Stomach (tissue), 9 donors: Measurements from ENCODE around the gene ELOA. TPM values are rescaled to one million over a fixed set of nuclear protein-coding genes. Genes with fewer than 3 reads are reported as not detected.

ENCODE experiments used
- DNase-seq, 2 donors: peaks; one replicate each; pipeline versions ENCODE4 v3.0.0 to v3.0.0-alpha.2; 2013 to 2019
- H3K27ac ChIP-seq, 5 donors: fragments of 200-600 bp in 4 of 5; sonication (generic) in 4 of 5; one replicate each; pipeline ENCODE4 v1.5.1; 2013 to 2019; ENCODE audit warnings: mild to moderate bottlenecking in 1 of 5, moderate library complexity in 1 of 5
- H3K27me3 ChIP-seq, 3 donors: fragments of 200-600 bp; sonication (generic); one replicate each; pipeline ENCODE4 v1.5.1; 2017 to 2019; ENCODE audit warnings: mixed run types in 1 of 3
- H3K36me3 ChIP-seq, 4 donors: fragments of 200-600 bp; sonication (generic); 1 replicate in 3 of 4; 2 replicates in 1 of 4; pipeline ENCODE4 v1.5.1; 2016 to 2019
- H3K4me1 ChIP-seq, 4 donors: fragments of 200-600 bp; sonication (generic); one replicate each; pipeline ENCODE4 v1.5.1; 2016 to 2019
- H3K4me3 ChIP-seq, 4 donors: fragments of 200-600 bp; sonication (generic) in 3 of 4; one replicate each; pipeline ENCODE4 v1.5.1; 2016 to 2019; ENCODE audit warnings: mild to moderate bottlenecking in 1 of 4
- H3K9me3 ChIP-seq, 4 donors: fragments of 200-600 bp; sonication (generic); one replicate each; pipeline ENCODE4 v1.5.1; 2016 to 2019
- EP300 ChIP-seq: sonication (generic); formaldehyde crosslinking; IDR thresholded peaks from one replicate; pipeline ENCODE4 v1.6.1; 2017; ENCODE audit warnings: antibody characterized with exemption
- POLR2A ChIP-seq, 4 donors: fragments of 450-650 bp; IDR thresholded peaks; one replicate each; pipeline ENCODE4 v1.6.1; 2016; ENCODE audit warnings: antibody characterized with exemption in 4 of 4, control low read depth in 2 of 4, mild to moderate bottlenecking in 1 of 4, moderate library complexity in 1 of 4
- POLR2AphosphoS5 ChIP-seq, 3 donors: sonication (generic); formaldehyde crosslinking; IDR thresholded peaks; one replicate each; pipeline ENCODE4 v1.6.1; 2016; ENCODE audit warnings: antibody characterized with exemption in 3 of 3
- WGBS, 5 donors: extraction: QIAGEN DNeasy Blood & Tissue Kit in 3 of 5; methylation state at CpG; one replicate each; pipeline versions ENCODE4 v1.1.5 to v1.1.7; 2013 to 2018; 5-methylcytosine and 5-hydroxymethylcytosine counted together
- intact Hi-C: fragments of 100-400 bp; cut with DNase I; formaldehyde crosslinking; loops from one replicate; pipeline ENCODE4 v1.15.1; 2023; ENCODE audit warnings: low total_unique reads
- polyA plus RNA-seq, 3 donors: library from polyadenylated mRNA; stranded (reverse); fragments of 200-250 nt; gene quantifications; one replicate each; pipeline ENCODE4 v1.2.3, GENCODE V29; 2013
- total RNA-seq, 5 donors: library from RNA; depleted of rRNA; stranded (reverse); fragments of >200 nt; gene quantifications; one replicate each; pipeline versions ENCODE4 v1.1.0 to v1.2.3, GENCODE V29; 2014 to 2016
- TF ChIP-seq, protein P1 (sequence below), 7 experiments: fragments of 450-650 bp in 4 of 7; fragments of 200-600 bp in 3 of 7; sonication (generic) in 3 of 7; IDR thresholded peaks; one replicate each; pipeline ENCODE4 v1.5.1; 2016 to 2019; ENCODE audit warnings: antibody characterized with exemption in 7 of 7, control low read depth in 2 of 7, mild to moderate bottlenecking in 1 of 7
- donor health status: healthy with polysubstance abuse.
- donor health status: Bipolar disorder and iron deficiency.
- donor health status: healthy.

The ELOA gene
- total and polyA plus RNA-seq, 8 donors: 7.2 to 54.0 (median 26.0) TPM

DNA sequence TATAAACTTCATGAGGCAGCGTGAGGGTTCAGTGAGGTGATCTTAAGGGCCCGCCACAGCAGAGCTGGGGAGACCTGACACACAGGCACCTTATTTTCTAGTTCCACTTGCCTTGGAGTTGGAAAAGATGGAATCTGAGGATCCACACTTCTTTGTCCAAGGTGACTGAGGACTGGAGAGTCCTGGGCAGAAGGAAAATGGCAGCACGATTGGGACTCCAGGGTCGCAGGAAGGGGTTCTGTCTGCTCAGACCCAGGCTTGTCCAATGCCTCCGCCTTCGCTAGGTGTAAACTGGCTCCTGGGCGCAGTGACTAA is 55.9 kb downstream of the ELOA start:
- peak in 1 of 4 donors; percentile 26 for TF ChIP-seq POLR2A (IDR thresholded peaks at IDR 0.05)
- no peak for TF ChIP-seq EP300
- 27 to 54% (median 43%) methylated on average over 7 of the region's 7 CpGs for WGBS, 5 donors
- H3K4me3 ChIP-seq: peak overlapping the region; percentile 72 to 88 (median 84)

GRCh38 chr1:23799570-23800399 is 56.5 kb downstream of the ELOA start:
- WGBS, 5 donors: 1 to 5% (median 2%) methylated on average over 16 to 48 of the region's 48 CpGs
- TF ChIP-seq POLR2A (IDR thresholded peaks at IDR 0.05) (peak in 2 of 4 donors; percentile 37 to 53), EP300 (no peak), POLR2AphosphoS5 (IDR thresholded peaks at IDR 0.05) (peak; percentile 54 to 96 (median 92))
- TF ChIP-seq, protein P1, sequence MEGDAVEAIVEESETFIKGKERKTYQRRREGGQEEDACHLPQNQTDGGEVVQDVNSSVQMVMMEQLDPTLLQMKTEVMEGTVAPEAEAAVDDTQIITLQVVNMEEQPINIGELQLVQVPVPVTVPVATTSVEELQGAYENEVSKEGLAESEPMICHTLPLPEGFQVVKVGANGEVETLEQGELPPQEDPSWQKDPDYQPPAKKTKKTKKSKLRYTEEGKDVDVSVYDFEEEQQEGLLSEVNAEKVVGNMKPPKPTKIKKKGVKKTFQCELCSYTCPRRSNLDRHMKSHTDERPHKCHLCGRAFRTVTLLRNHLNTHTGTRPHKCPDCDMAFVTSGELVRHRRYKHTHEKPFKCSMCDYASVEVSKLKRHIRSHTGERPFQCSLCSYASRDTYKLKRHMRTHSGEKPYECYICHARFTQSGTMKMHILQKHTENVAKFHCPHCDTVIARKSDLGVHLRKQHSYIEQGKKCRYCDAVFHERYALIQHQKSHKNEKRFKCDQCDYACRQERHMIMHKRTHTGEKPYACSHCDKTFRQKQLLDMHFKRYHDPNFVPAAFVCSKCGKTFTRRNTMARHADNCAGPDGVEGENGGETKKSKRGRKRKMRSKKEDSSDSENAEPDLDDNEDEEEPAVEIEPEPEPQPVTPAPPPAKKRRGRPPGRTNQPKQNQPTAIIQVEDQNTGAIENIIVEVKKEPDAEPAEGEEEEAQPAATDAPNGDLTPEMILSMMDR (IDR thresholded peaks at IDR 0.05): no peak
- intact Hi-C loops: no loop called here
- Histone ChIP-seq H3K9me3 (no peaks in the 10 kb centered on the region), H3K27me3 (no peaks in the 10 kb centered on the region), H3K36me3 (peaks cover 14 to 58% (median 46%) of the 10 kb centered on the region in 4 donors), H3K27ac (peak overlapping the region; percentile 91 to 98 (median 96)), H3K4me3 (peak overlapping the region; percentile 72 to 88 (median 84)), H3K4me1 (peaks cover 50 to 66% (median 59%) of the 10 kb centered on the region in 4 donors)
- DNase-seq: peak; percentile 93 to 95

More for the DNA sequence above, 55.9 kb downstream of the ELOA start:
- DNase-seq: no peak
- intact Hi-C loops: no loop called here
- H3K36me3 ChIP-seq: peaks cover 20 to 59% (median 50%) of the 10 kb centered on the region in 4 donors
- peak overlapping the region; percentile 91 to 98 (median 96) for H3K27ac ChIP-seq
- H3K27me3 ChIP-seq: no peaks in the 10 kb centered on the region
- peaks cover 56 to 72% (median 65%) of the 10 kb centered on the region in 4 donors for H3K4me1 ChIP-seq
- no peaks in the 10 kb centered on the region for H3K9me3 ChIP-seq

- no peaks in the 10 kb centered on the region for H3K27me3 ChIP-seq
- H3K9me3 ChIP-seq: no peaks in the 10 kb centered on the region
- 0 to 2% (median 0%) methylated on average over 39 to 82 of the region's 82 CpGs for WGBS, 5 donors
- peak; percentile 98 to 99 for DNase-seq
- H3K27ac ChIP-seq: peak within 1 kb of the TSS; percentile 91 to 98 (median 96)
- intact Hi-C loops: no loop called here
- H3K36me3 ChIP-seq: peaks cover 10 to 58% (median 41%) of the 10 kb centered on the region in 4 donors
- TF ChIP-seq POLR2AphosphoS5 (IDR thresholded peaks at IDR 0.05) (peak; percentile 92 to 99 (median 93)), POLR2A (IDR thresholded peaks at IDR 0.05) (peak in 1 of 4 donors; percentile 31), EP300 (no peak)
- H3K4me3 ChIP-seq: peak within 1 kb of the TSS; percentile 72 to 88 (median 84)
- peaks cover 47 to 60% (median 54%) of the 10 kb centered on the region in 4 donors for H3K4me1 ChIP-seq
Observed at GRCh38 chr1:23800400-23801337, 57.4 kb downstream of the ELOA start, which contains the start of gene GALE. TSS of gene GALE (minus strand) at chr1:23800754. CDS start at chr1:23799007, 1,747 bp downstream.

- peaks cover 5 to 55% (median 38%) of the 10 kb centered on the region in 4 donors for H3K36me3 ChIP-seq
- peak overlapping the region; percentile 72 to 88 (median 84) for H3K4me3 ChIP-seq
- H3K9me3 ChIP-seq: no peaks in the 10 kb centered on the region
- WGBS, 5 donors: 12 to 32% (median 15%) methylated on average over 18 to 19 of the region's 19 CpGs
- TF ChIP-seq POLR2A (IDR thresholded peaks at IDR 0.05) (no peak), POLR2AphosphoS5 (IDR thresholded peaks at IDR 0.05) (no peak), EP300 (no peak)
- TF ChIP-seq, protein P1 (IDR thresholded peaks at IDR 0.05): no peak
- H3K4me1 ChIP-seq: peaks cover 40 to 53% (median 47%) of the 10 kb centered on the region in 4 donors
- intact Hi-C loops: no loop called here
- no peaks in the 10 kb centered on the region for H3K27me3 ChIP-seq
- H3K27ac ChIP-seq: peak overlapping the region; percentile 91 to 98 (median 96)
- peak in 1 of 2 donors; percentile 49 for DNase-seq
Observed at GRCh38 chr1:23801338-23801748, 58.1 kb downstream of the ELOA start.
